Right lobe of liver (tissue), 4 donors: ENCODE data around the gene F12.

Experiments used
- CTCF ChIP-seq, 4 donors: fragments of 200-600 bp in 3 of 4; fragments of 450-650 bp in 1 of 4; IDR thresholded peaks; one replicate each; pipeline versions ENCODE4 v1.5.1 to v1.8.0; 2016 to 2022; ENCODE audit warnings: antibody characterized with exemption in 4 of 4, mild to moderate bottlenecking in 2 of 4
- POLR2A ChIP-seq: fragments of 450-650 bp; IDR thresholded peaks from one replicate; pipeline ENCODE4 v1.6.1; 2017; ENCODE audit warnings: antibody characterized with exemption, mild to moderate bottlenecking
- donor health status: DM: no; HTN: no; CAD: no.
- donor health status: DM: no; HTN: no; CAD: no.
- donor health status: DM: no; HTN: yes; CAD: no.

GRCh38 chr5:177456976-177457851 is 47.9 kb upstream of the F12 start:
- TF ChIP-seq CTCF (IDR thresholded peaks at IDR 0.05) (peak; percentile 51 to 65 (median 59)), POLR2A (no peak)
